ENCODE results near the gene MCC.

- TF ChIP-seq, protein P1, sequence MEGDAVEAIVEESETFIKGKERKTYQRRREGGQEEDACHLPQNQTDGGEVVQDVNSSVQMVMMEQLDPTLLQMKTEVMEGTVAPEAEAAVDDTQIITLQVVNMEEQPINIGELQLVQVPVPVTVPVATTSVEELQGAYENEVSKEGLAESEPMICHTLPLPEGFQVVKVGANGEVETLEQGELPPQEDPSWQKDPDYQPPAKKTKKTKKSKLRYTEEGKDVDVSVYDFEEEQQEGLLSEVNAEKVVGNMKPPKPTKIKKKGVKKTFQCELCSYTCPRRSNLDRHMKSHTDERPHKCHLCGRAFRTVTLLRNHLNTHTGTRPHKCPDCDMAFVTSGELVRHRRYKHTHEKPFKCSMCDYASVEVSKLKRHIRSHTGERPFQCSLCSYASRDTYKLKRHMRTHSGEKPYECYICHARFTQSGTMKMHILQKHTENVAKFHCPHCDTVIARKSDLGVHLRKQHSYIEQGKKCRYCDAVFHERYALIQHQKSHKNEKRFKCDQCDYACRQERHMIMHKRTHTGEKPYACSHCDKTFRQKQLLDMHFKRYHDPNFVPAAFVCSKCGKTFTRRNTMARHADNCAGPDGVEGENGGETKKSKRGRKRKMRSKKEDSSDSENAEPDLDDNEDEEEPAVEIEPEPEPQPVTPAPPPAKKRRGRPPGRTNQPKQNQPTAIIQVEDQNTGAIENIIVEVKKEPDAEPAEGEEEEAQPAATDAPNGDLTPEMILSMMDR (conservative IDR thresholded peaks at IDR 0.05; ENCODE audit: low read depth, low read length) = no peak
- TF ChIP-seq CEBPB (IDR thresholded peaks at IDR 0.05; ENCODE audit: low read depth, low read length) = no peak
- TF ChIP-seq RFX5 (IDR thresholded peaks at IDR 0.05; ENCODE audit: low read depth, low read length) = no peak
- no peak for TF ChIP-seq FOS (IDR thresholded peaks at IDR 0.05; ENCODE audit: low read depth, low read length)
- no peak for TF ChIP-seq RAD21 (IDR thresholded peaks at IDR 0.05; ENCODE audit: low read length)
- no peak for TF ChIP-seq POLR2A (IDR thresholded peaks at IDR 0.05; ENCODE audit: low read depth, low read length)
- no peak for TF ChIP-seq MAZ (IDR thresholded peaks at IDR 0.05; ENCODE audit: borderline replicate concordance, low read depth, low read length)
- TF ChIP-seq BHLHE40 (IDR thresholded peaks at IDR 0.05; ENCODE audit: low read depth, low read length) = no peak
- no peak for TF ChIP-seq CHD1 (IDR thresholded peaks at IDR 0.05; ENCODE audit: low read depth, low read length)
- TF ChIP-seq RCOR1 (IDR thresholded peaks at IDR 0.05; ENCODE audit: insufficient replicate concordance, low read length) = no peak
- no peak for TF ChIP-seq MAFK (IDR thresholded peaks at IDR 0.05; ENCODE audit: low read depth, low read length)
- TF ChIP-seq ELK1 (IDR thresholded peaks at IDR 0.05; ENCODE audit: borderline replicate concordance, low read depth, low read length) = no peak
- TF ChIP-seq SMC3 (IDR thresholded peaks at IDR 0.05; ENCODE audit: low read depth, low read length) = no peak
These were observed 271.7 kb downstream of the MCC start for GRCh38 chr5:113216545-113216944.
